SK-N-SH (cell line): ENCODE data around the gene FAM200C.

Experiments
- CHD2 ChIP-seq: fragments of 150-350 bp; IDR thresholded peaks from 2 replicates; pipeline ENCODE4 v1.6.1; 2018; ENCODE audit warnings: low read length; ENCODE audit not compliant: partially characterized antibody
- EZH2phosphoT487 ChIP-seq: fragments of 200-600 bp; sonication (generic); IDR thresholded peaks from 2 replicates; pipeline ENCODE4 v1.6.1; 2017; ENCODE audit warnings: low read depth, mixed run types, mild to moderate bottlenecking, antibody characterized with exemption, moderate library complexity, borderline replicate concordance
- POLR2AphosphoS5 ChIP-seq: IDR thresholded peaks from 2 replicates; pipeline ENCODE4 v1.6.1; 2012; ENCODE audit warnings: low read depth, low read length
- SMC3 ChIP-seq: IDR thresholded peaks from 2 replicates; pipeline ENCODE4 v1.6.1; 2012; ENCODE audit warnings: low read depth, low read length, improper control_type of control experiment
- YY1 ChIP-seq: IDR thresholded peaks from 2 replicates; pipeline ENCODE4 v1.4.0; 2012; ENCODE audit warnings: low read depth, mild to moderate bottlenecking
- TF ChIP-seq, protein P1 (sequence below): fragments of 200-600 bp; sonication (generic); IDR thresholded peaks from 2 replicates; pipeline ENCODE4 v1.6.1; 2017; ENCODE audit warnings: antibody characterized with exemption, mild to moderate bottlenecking, moderate library complexity

DNA sequence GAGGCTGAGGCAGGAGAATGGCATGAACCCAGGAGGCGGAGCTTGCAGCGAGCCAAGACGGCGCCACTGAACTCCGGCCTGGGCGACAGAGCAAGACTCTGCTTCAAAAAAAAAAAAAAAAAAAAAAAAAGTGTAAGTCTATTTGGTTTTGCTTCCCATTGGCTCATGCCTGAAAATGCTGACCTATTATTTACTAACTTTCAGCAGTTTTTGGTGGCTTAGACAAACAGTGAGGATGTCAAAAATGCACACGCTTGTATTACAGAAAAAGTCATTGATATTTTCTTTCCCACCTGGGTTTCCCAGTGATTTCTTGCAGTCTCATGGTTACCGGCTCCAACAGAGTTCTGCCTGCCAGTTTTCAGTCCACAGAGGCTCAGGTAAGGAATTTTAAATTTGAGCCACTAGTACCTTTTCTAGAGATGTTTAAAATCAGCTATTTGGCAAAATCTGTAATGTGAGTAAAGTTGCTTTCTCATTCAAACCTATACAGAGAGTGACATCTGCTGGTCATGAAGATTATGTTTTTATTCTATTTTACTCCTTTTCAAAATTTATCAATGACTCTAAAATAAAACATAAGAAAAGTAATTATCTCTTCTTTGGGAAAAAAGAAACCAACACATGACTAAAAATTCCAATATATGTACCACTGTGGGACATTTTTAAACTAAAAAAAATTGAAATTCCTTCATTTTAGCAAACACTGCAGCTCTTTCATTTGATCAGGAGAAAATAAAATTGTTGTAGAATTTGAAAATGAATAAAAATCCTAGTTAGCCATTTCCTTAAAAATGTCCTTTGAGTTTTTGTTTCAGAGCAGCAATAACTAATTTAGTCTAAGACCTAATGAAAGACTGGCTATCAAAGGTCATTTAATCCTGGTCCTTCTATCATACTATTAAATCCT is 8.8 kb downstream of the FAM200C start:
- TF ChIP-seq SMC3 = peak; percentile 43
- TF ChIP-seq, protein P1, sequence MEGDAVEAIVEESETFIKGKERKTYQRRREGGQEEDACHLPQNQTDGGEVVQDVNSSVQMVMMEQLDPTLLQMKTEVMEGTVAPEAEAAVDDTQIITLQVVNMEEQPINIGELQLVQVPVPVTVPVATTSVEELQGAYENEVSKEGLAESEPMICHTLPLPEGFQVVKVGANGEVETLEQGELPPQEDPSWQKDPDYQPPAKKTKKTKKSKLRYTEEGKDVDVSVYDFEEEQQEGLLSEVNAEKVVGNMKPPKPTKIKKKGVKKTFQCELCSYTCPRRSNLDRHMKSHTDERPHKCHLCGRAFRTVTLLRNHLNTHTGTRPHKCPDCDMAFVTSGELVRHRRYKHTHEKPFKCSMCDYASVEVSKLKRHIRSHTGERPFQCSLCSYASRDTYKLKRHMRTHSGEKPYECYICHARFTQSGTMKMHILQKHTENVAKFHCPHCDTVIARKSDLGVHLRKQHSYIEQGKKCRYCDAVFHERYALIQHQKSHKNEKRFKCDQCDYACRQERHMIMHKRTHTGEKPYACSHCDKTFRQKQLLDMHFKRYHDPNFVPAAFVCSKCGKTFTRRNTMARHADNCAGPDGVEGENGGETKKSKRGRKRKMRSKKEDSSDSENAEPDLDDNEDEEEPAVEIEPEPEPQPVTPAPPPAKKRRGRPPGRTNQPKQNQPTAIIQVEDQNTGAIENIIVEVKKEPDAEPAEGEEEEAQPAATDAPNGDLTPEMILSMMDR = peak; percentile 76
- TF ChIP-seq EZH2phosphoT487 = no peak
- TF ChIP-seq POLR2AphosphoS5 = no peak
- TF ChIP-seq YY1 = no peak
- no peak for TF ChIP-seq CHD2
